22Rv1 (cell line): ENCODE measurements around the gene SYTL2.

ENCODE experiments used
- H3K27ac ChIP-seq: fragments of 450-650 bp; 2 replicates; pipeline ENCODE4 v1.5.1; 2017
- CTCF ChIP-seq: fragments of 450-650 bp; IDR thresholded peaks from 2 replicates; pipeline ENCODE4 v1.5.1; 2017; ENCODE audit warnings: mild to moderate bottlenecking
- ZFX ChIP-seq: fragments of 450-650 bp; IDR thresholded peaks from 2 replicates; pipeline ENCODE4 v1.6.1; 2017; ENCODE audit warnings: antibody characterized with exemption, borderline replicate concordance

Gene SYTL2

DNA sequence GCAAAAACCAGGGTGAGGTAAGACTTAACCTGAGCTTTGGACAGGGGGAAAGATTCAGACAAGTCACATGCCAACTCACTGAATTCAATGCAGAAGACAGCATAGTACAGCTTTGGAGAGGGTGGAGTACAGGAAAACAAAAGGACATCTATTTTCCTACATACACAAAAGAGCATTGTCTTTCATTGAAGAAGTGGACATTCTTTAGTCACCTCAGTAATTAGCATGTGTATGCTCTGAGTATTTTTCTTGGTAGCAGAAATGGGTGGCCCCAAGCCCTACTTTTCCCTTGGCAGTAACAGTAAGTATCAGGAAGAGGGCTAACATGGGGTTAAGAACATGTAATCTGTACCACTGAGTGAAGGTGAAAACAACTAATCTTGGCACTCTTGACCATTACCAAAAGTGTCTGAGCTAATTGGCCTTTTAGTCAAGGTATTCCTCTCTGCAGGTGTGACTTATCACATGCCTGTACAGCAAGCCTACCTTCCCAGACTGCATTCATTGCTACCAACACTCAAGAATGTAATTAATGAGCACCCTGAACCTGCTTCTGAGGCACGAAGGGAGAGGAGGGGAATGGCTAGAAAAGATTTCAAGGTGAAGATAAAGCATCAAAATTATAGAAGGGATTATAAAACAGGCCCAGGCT is 33.9 kb downstream of the SYTL2 start:
- no peak overlapping the region for H3K27ac ChIP-seq
- no peak for TF ChIP-seq CTCF
- TF ChIP-seq ZFX: no peak

- TF ChIP-seq CTCF (no peak), ZFX (no peak)
- peak overlapping the region; percentile 34 for H3K27ac ChIP-seq
Observed at GRCh38 chr11:85774256-85775101, 36.5 kb downstream of the SYTL2 start.

- no peak overlapping the region for H3K27ac ChIP-seq
- no peak for TF ChIP-seq ZFX
Observed at GRCh38 chr11:85772695-85773094, 38.2 kb downstream of the SYTL2 start.

DNA sequence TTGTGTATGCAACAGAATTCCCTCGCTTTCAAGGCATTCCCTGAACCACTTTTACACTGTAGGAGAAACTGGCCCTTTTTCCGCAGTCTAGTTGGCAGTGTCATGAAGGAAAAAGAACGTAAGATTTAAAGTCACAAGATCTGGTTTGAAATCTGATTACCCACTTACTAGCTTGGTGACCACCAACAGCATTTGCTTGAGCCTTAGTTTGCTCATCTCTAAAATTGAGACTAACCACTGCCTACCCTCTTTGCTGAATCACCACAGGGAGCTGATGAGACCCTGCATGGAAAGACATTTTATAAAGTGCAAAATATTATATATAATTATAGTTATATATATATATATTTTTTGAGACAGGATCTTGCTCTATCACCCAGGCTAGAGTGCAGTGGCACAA is 39.4 kb downstream of the SYTL2 start:
- H3K27ac ChIP-seq: no peak overlapping the region
- no peak for TF ChIP-seq CTCF
- TF ChIP-seq ZFX: no peak

GRCh38 chr11:85769771-85770170 is 41.2 kb downstream of the SYTL2 start:
- TF ChIP-seq CTCF: no peak
- TF ChIP-seq ZFX: no peak
- H3K27ac ChIP-seq: no peak overlapping the region

DNA sequence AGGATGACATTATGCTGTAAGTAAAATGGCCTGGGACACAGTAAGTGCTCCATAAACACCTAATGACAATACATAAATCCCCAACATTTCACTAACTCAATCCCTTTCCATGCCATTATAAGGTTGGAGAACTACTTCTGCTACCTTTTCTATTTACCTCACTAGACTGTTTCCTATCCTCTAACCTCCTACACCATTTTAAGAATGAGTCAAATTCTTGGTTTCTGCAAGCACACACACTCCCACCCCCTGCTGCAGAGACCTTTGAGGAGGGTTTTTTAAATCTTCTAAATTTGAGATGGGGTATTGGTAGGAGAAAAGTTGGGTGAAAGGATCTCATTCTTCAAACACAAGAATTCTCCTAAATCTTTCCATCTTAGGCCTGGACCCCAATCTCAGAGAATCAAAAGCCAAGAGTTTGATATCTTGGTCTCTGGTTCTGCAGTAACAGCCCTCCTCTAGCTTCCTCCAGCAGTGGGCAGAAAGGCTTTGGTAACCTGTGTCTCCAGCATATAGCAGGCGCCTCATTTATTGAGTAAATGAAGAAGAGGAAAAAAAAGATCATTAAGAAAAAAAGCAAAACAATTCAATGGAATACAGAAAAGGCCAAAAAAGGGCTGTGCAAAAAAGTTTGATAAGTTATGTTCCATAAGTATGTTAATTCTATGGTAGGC is 42.3 kb downstream of the SYTL2 start:
- no peak overlapping the region for H3K27ac ChIP-seq
- no peak for TF ChIP-seq ZFX
- TF ChIP-seq CTCF: no peak

- TF ChIP-seq ZFX (no peak), CTCF (no peak)
- H3K27ac ChIP-seq: no peak overlapping the region
Observed at GRCh38 chr11:85767246-85767945, 43.5 kb downstream of the SYTL2 start.
